Measurements from ENCODE around the gene KDM4C. TPM values are rescaled to one million over a fixed set of nuclear protein-coding genes. Genes with fewer than 3 reads are reported as not detected.

Gene KDM4C
- total RNA-seq, 1 donor from 2014 or later: 16.5 TPM

DNA sequence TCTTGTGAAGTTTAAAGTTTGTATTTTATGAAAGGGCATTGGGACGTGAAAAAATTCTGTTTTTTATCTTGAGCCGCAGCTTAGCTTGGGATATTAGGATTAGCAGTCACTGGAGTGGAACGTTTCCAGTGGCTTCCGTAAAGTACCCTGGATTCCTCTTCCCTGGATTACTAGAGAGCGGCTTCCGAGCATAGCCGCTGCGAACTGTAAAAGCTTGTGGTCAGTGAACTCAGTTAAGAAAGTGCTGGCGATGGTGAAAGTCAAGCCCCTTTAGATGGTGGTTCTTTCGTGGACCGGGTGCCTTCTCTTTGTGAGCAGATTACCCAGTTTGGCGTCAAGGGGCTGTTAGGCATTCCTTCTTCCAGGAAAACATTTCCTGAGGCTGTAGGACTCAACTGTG is 168.1 kb downstream of the KDM4C start:
- Mint-ChIP-seq H3K27me3 (no peaks in the 10 kb centered on the region), H3K4me1 (ENCODE audit: unreplicated experiment) (peaks cover 7% of the 10 kb centered on the region), H3K36me3 (peaks cover 5% of the 10 kb centered on the region), H3K4me3 (no peak overlapping the region), H3K9me3 (peaks cover 4% of the 10 kb centered on the region), H3K27ac (no peak overlapping the region)
- DNase-seq (ENCODE audit: extremely low spot score, unreplicated experiment): no peak
- TF ChIP-seq, protein P1, sequence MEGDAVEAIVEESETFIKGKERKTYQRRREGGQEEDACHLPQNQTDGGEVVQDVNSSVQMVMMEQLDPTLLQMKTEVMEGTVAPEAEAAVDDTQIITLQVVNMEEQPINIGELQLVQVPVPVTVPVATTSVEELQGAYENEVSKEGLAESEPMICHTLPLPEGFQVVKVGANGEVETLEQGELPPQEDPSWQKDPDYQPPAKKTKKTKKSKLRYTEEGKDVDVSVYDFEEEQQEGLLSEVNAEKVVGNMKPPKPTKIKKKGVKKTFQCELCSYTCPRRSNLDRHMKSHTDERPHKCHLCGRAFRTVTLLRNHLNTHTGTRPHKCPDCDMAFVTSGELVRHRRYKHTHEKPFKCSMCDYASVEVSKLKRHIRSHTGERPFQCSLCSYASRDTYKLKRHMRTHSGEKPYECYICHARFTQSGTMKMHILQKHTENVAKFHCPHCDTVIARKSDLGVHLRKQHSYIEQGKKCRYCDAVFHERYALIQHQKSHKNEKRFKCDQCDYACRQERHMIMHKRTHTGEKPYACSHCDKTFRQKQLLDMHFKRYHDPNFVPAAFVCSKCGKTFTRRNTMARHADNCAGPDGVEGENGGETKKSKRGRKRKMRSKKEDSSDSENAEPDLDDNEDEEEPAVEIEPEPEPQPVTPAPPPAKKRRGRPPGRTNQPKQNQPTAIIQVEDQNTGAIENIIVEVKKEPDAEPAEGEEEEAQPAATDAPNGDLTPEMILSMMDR (conservative IDR thresholded peaks at IDR 0.05): no peak

DNA sequence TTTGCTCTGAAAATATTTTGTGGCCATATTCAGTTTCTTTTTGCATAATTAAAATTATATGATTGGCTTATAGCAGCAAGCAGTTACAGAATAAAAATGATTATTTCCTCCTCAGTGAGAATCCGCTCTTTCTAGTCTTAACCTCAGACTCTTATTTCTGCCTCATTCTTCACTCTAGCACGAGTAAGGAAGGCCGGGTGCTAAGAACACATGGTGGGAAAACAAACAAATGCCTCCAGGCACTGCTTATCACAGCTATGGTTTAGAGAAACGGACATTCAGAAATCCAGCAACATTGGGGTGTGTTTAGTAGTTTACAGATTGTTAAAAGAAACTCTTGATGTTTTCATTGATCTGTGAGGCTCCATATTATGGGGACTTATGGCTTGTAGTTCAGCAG is 168.7 kb downstream of the KDM4C start:
- peaks cover 5% of the 10 kb centered on the region for H3K36me3 Mint-ChIP-seq
- peaks cover 4% of the 10 kb centered on the region for H3K9me3 Mint-ChIP-seq
- no peaks in the 10 kb centered on the region for H3K27me3 Mint-ChIP-seq
- TF ChIP-seq, protein P1 (conservative IDR thresholded peaks at IDR 0.05): no peak
- H3K27ac Mint-ChIP-seq: no peak overlapping the region
- H3K4me3 Mint-ChIP-seq: no peak overlapping the region
- DNase-seq (ENCODE audit: extremely low spot score, unreplicated experiment): no peak
- peaks cover 7% of the 10 kb centered on the region for H3K4me1 Mint-ChIP-seq (ENCODE audit: unreplicated experiment)

DNA sequence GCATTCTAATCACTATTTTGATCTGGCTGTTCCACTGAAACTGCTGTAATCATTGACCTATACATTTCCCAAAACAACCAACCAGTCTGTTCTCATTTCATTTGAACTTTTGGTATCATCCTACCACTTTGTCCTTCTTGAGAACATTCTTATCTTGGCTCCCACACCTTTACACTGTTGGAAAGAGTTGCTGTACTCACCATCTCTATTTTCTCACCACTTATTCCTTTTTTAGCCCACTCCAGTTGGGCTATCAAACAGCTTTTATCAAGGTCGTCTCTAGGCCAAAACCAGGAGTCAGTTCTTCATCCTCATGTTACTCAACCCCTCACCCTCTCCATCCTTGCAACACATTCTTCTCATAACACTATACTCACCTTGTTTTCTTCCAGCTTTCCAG is 170.1 kb downstream of the KDM4C start:
- DNase-seq (ENCODE audit: extremely low spot score, unreplicated experiment): no peak
- Mint-ChIP-seq H3K9me3 (peaks cover 4% of the 10 kb centered on the region), H3K4me1 (ENCODE audit: unreplicated experiment) (peaks cover 17% of the 10 kb centered on the region), H3K27ac (no peak overlapping the region), H3K4me3 (no peak overlapping the region), H3K36me3 (peaks cover 5% of the 10 kb centered on the region), H3K27me3 (no peaks in the 10 kb centered on the region)
- TF ChIP-seq, protein P1 (conservative IDR thresholded peaks at IDR 0.05): no peak

DNA sequence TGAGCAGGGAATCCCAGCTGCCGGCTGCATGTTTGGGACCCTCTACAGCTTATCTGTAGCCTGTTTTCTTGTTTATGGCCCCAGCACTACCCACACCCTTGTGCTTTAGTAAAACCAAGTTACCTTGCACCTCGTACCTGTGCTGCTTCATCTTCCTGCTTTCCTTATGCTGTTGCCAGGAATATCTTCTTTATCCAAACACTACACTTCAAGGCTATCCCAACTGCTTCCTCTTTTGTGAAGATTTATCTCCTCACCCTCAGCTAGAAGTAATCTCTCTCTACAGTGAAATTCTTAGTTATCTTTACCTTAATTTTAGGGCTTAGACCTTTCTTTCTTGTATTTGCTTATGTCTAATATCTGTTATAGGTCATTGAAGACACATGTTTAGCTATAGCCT is 171.1 kb downstream of the KDM4C start:
- no peaks in the 10 kb centered on the region for H3K27me3 Mint-ChIP-seq
- peaks cover 5% of the 10 kb centered on the region for H3K36me3 Mint-ChIP-seq
- H3K27ac Mint-ChIP-seq: no peak overlapping the region
- peaks cover 25% of the 10 kb centered on the region for H3K4me1 Mint-ChIP-seq (ENCODE audit: unreplicated experiment)
- no peak for DNase-seq (ENCODE audit: extremely low spot score, unreplicated experiment)
- H3K4me3 Mint-ChIP-seq: no peak overlapping the region
- peaks cover 7% of the 10 kb centered on the region for H3K9me3 Mint-ChIP-seq
- TF ChIP-seq, protein P1 (conservative IDR thresholded peaks at IDR 0.05): no peak

DNA sequence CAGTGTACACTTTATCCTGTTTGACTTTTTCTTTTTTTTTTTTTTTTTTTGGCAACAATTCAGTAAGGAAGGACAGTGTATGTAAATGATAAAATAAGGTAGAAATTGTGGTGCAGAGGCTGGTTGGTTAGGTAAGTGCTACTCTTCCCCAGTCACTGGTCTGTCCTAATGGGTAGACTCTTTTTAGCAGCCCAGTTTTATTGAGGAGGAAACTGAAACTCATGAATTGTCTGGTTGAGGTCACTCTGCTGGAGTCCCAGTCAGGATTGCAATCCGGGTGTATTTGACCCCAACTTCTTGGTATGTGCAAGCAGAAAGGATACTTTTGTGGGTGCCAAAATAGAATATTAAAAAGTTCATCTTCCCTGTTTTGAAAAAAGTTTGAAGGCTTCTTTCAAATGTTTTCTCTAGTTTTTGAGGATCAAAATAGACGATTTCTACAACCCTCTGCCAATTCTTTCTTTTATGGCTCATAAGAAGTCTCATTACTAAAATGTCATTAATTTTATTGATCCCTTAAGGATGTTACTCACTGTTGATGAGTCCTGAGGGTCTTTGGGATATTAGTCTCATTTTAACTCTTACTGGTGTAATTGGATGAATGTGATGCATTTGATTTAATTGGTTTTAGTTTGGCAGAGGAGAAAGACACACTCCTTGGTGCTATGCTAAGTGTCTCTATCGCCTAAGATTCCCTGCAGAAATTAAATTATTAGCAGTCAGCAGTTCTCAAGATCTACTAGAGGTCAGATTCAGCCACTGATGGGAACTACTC is 171.9 kb downstream of the KDM4C start:
- DNase-seq (ENCODE audit: extremely low spot score, unreplicated experiment): no peak
- TF ChIP-seq, protein P1 (conservative IDR thresholded peaks at IDR 0.05): no peak
- H3K36me3 Mint-ChIP-seq: peaks cover 5% of the 10 kb centered on the region
- H3K27me3 Mint-ChIP-seq: no peaks in the 10 kb centered on the region
- H3K4me1 Mint-ChIP-seq (ENCODE audit: unreplicated experiment): peaks cover 25% of the 10 kb centered on the region
- no peak overlapping the region for H3K4me3 Mint-ChIP-seq
- no peak overlapping the region for H3K27ac Mint-ChIP-seq
- peaks cover 7% of the 10 kb centered on the region for H3K9me3 Mint-ChIP-seq
